K562 (cell line): ENCODE results near the gene CHMP5. TPM values are rescaled to one million over a fixed set of nuclear protein-coding genes. Genes with fewer than 3 reads are reported as not detected.

Experiments
- CEBPG ChIP-seq, 3 experiments: fragments of 200-800 bp in 1 of 3; sonication (Bioruptor generic) in 1 of 3; sonication (generic) in 1 of 3; formaldehyde crosslinking in 1 of 3; IDR thresholded peaks in 2 of 3; conservative IDR thresholded peaks in 1 of 3; 2 replicates each; pipeline versions ENCODE4 v1.6.1 to v1.8.0; 2016 to 2022; ENCODE audit warnings: missing compliant biosample characterization in 2 of 3, missing genetic modification characterization in 2 of 3, mild to moderate bottlenecking in 1 of 3, missing genetic modification reagents in 1 of 3
- CHD2 ChIP-seq: IDR thresholded peaks from 2 replicates; pipeline ENCODE4 v1.6.1; 2011; ENCODE audit warnings: low read depth, low read length
- ELF2 ChIP-seq: fragments of 250-450 bp; sonication (Bioruptor Pico); IDR thresholded peaks from 2 replicates; pipeline ENCODE4 v1.5.0; 2021; ENCODE audit warnings: mild to moderate bottlenecking
- FOS ChIP-seq: IDR thresholded peaks from 3 replicates; pipeline ENCODE4 v1.6.1; 2011; ENCODE audit not compliant: insufficient read length; ENCODE audit errors: extremely low read depth
- GABPA ChIP-seq: fragments of 200-800 bp; sonication (Bioruptor generic); conservative IDR thresholded peaks from 2 replicates; pipeline ENCODE4 v1.6.1; 2016; ENCODE audit warnings: low read depth, missing genetic modification characterization, missing compliant biosample characterization
- GTF2E2 ChIP-seq: fragments of 200-800 bp; sonication (Bioruptor generic); IDR thresholded peaks from 2 replicates; pipeline ENCODE4 v1.6.1; 2016; ENCODE audit warnings: missing genetic modification characterization, missing compliant biosample characterization
- KDM5B ChIP-seq: fragments of 200-600 bp; sonication (generic); IDR thresholded peaks from 2 replicates; pipeline ENCODE4 v1.6.1; 2012; ENCODE audit warnings: low read depth, mild to moderate bottlenecking, moderate library complexity, low read length, control low read depth, inconsistent platforms; ENCODE audit not compliant: insufficient replicate concordance
- MTA1 ChIP-seq: fragments of 450-650 bp; IDR thresholded peaks from 2 replicates; pipeline ENCODE4 v1.6.1; 2017; ENCODE audit warnings: borderline replicate concordance
- MYBL2 ChIP-seq, 2 experiments: fragments of 450-650 bp in 1 of 2; sonication (generic) in 1 of 2; formaldehyde crosslinking in 1 of 2; IDR thresholded peaks; 2 replicates each; pipeline versions ENCODE4 v1.6.1 to v1.8.1; 2017 to 2022; ENCODE audit warnings: borderline replicate concordance in 1 of 2, inconsistent platforms in 1 of 2, low read depth in 1 of 2, mild to moderate bottlenecking in 1 of 2, missing genetic modification reagents in 1 of 2, moderate library complexity in 1 of 2
- NR2C2 ChIP-seq, 2 experiments: fragments of 200-800 bp in 1 of 2; sonication (Bioruptor generic) in 1 of 2; sonication (generic) in 1 of 2; formaldehyde crosslinking in 1 of 2; IDR thresholded peaks; 2 replicates each; pipeline versions ENCODE4 v1.6.1 to v1.8.0; 2016 to 2022; ENCODE audit warnings: mild to moderate bottlenecking in 1 of 2, missing compliant biosample characterization in 1 of 2, missing genetic modification characterization in 1 of 2, missing genetic modification reagents in 1 of 2
- PHB2 ChIP-seq: fragments of 450-650 bp; IDR thresholded peaks from 2 replicates; pipeline ENCODE4 v1.6.1; 2017; ENCODE audit warnings: low read depth
- POLR2B ChIP-seq: fragments of 450-650 bp; IDR thresholded peaks from 2 replicates; pipeline ENCODE4 v1.6.1; 2018; ENCODE audit warnings: low read depth; ENCODE audit not compliant: partially characterized antibody
- RBM15 ChIP-seq: fragments of 200-400 bp; formaldehyde crosslinking; IDR thresholded peaks from 2 replicates; pipeline ENCODE4 v1.6.1; 2018; ENCODE audit warnings: mild to moderate bottlenecking, low read length, moderate library complexity; ENCODE audit not compliant: insufficient read depth
- SREBF2 ChIP-seq: sonication (generic); formaldehyde crosslinking; IDR thresholded peaks from 2 replicates; pipeline ENCODE4 v1.4.0; 2020; ENCODE audit warnings: mild to moderate bottlenecking, missing genetic modification reagents
- XRCC5 ChIP-seq: fragments of 200-400 bp; formaldehyde crosslinking; IDR thresholded peaks from 2 replicates; pipeline ENCODE4 v1.6.1; 2017; ENCODE audit warnings: low read depth, mild to moderate bottlenecking, low read length
- ZBED1 ChIP-seq: IDR thresholded peaks from 2 replicates; pipeline ENCODE4 v1.6.1; 2014
- ZC3H4 ChIP-seq: sonication (generic); formaldehyde crosslinking; IDR thresholded peaks from 2 replicates; pipeline ENCODE4 v1.9.0; 2021; ENCODE audit warnings: missing genetic modification reagents, borderline replicate concordance
- ZNF140 ChIP-seq: fragments of 250-450 bp; sonication (Bioruptor Pico); IDR thresholded peaks from 2 replicates; pipeline ENCODE4 v1.8.0; 2021; ENCODE audit warnings: moderate library complexity, mild to moderate bottlenecking, inconsistent platforms
- ZNF175 ChIP-seq: fragments of 200-800 bp; sonication (Bioruptor generic); IDR thresholded peaks from 2 replicates; pipeline ENCODE4 v1.6.1; 2016; ENCODE audit warnings: low read depth, mild to moderate bottlenecking, missing genetic modification characterization, missing compliant biosample characterization
- ZNF263 ChIP-seq: sonication (generic); formaldehyde crosslinking; IDR thresholded peaks from 2 replicates; pipeline ENCODE4 v1.8.0; 2022; ENCODE audit warnings: mild to moderate bottlenecking, missing genetic modification reagents, borderline replicate concordance
- ZNF41 ChIP-seq: fragments of 250-450 bp; sonication (Bioruptor Pico); conservative IDR thresholded peaks from 2 replicates; pipeline ENCODE4 v1.4.0; 2020; ENCODE audit warnings: mild to moderate bottlenecking
- ZNF780A ChIP-seq: fragments of 250-450 bp; sonication (Bioruptor Pico); IDR thresholded peaks from 2 replicates; pipeline ENCODE4 v1.5.0; 2021; ENCODE audit warnings: mild to moderate bottlenecking
- polyA plus RNA-seq, 8 experiments: library from polyadenylated mRNA; depleted of rRNA in 4 of 8; stranded (reverse) in 5 of 8; unstranded in 3 of 8; fragments of >200 nt; fragmentation: Nextera tagmentation in 2 of 8; fragmentation: Illumina TruSeq in 1 of 8; extraction: Ambion mirVana in 2 of 8; extraction: Trizol in 1 of 8; gene quantifications; 2 replicates each; pipeline versions ENCODE4 v1.2.1 to v1.2.3, GENCODE V29; 2011 to 2014; ENCODE audit warnings: inconsistent platforms in 1 of 8, missing spikeins in 1 of 8
- total RNA-seq, 7 experiments: library from RNA; depleted of rRNA in 6 of 7; stranded (reverse); fragments of >200 nt in 6 of 7; fragmentation: Illumina TruSeq in 2 of 7; extraction: Trizol in 2 of 7; gene quantifications; 2 replicates each; pipeline versions ENCODE4 v1.2.1 to v1.2.3, GENCODE V29; 2011 to 2021; ENCODE audit warnings: low replicate concordance in 1 of 7
- TF ChIP-seq, protein P1 (sequence below): fragments of 250-450 bp; sonication (Bioruptor Pico); IDR thresholded peaks from 2 replicates; pipeline ENCODE4 v1.8.0; 2021; ENCODE audit warnings: mild to moderate bottlenecking, moderate library complexity
- TF ChIP-seq, protein P2 (sequence below): fragments of 250-450 bp; sonication (Bioruptor Pico); IDR thresholded peaks from 2 replicates; pipeline ENCODE4 v1.6.1; 2021; ENCODE audit warnings: mild to moderate bottlenecking
- TF ChIP-seq, protein P3 (sequence below), 3 experiments: fragments of 200-800 bp in 1 of 3; sonication (Bioruptor generic) in 1 of 3; sonication (generic) in 1 of 3; formaldehyde crosslinking in 1 of 3; IDR thresholded peaks; 2 replicates each; pipeline versions ENCODE4 v1.6.1 to v1.8.0; 2016 to 2022; ENCODE audit warnings: mild to moderate bottlenecking in 2 of 3, missing compliant biosample characterization in 2 of 3, missing genetic modification characterization in 2 of 3, missing genetic modification reagents in 1 of 3

CHMP5 gene
- total and polyA plus RNA-seq, 9 of the 15 experiments (the other 6 are each of a cell fraction or from before 2014, with no cell fraction given), result 36.0 to 105 (median 54.9) TPM

DNA sequence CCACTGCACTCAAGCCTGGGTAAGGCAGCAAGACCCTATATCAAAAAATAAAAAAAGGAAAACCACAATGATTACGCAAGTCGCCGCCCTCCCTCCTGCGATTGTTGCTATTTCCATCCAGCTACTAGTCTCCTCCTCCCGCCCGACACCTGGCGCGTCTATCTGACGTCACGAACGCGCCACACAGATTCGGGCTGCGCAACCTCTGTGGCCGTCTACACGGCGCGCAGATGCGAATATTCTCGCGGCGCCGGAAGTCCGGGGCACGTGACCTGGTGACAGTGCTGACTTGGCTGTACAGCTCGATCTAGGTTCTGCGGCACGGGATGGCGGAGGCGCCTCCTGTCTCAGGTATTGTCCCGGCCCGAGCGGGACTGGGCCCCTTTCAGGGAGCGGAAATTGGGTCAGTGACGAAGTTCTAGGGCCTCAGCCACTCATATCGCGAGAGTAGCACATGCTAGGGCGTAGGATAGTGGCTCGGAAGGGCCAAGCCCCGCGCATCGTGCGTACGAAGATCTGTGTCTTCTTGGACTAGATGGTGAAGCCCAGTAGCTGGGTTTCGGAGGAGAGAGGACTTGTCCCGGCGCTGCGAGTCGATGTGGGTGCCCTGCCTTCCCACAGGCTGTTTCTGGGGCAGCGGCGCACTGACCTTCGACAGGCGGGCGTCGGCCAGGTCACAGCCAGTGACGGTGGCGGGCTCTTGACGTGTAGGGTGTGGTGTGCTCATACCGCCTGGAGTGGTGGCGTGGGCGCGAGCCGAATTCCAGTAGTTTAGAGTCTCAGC, 25.6 kb downstream of the CHMP5 start, which contains the start of gene NFX1 (continued):
- TF ChIP-seq, protein P1, sequence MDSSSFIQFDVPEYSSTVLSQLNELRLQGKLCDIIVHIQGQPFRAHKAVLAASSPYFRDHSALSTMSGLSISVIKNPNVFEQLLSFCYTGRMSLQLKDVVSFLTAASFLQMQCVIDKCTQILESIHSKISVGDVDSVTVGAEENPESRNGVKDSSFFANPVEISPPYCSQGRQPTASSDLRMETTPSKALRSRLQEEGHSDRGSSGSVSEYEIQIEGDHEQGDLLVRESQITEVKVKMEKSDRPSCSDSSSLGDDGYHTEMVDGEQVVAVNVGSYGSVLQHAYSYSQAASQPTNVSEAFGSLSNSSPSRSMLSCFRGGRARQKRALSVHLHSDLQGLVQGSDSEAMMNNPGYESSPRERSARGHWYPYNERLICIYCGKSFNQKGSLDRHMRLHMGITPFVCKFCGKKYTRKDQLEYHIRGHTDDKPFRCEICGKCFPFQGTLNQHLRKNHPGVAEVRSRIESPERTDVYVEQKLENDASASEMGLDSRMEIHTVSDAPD (CRISPR knock-in tag), result no peak
- TF ChIP-seq MTA1 (peak; percentile 100), NR2C2 (CRISPR knock-in tag; IDR thresholded peaks at IDR 0.05) (no peak; the same call in 1 of the 2 replicates), NR2C2 (tag; IDR thresholded peaks at IDR 0.05) (peak; percentile 91), SREBF2 (CRISPR knock-in tag) (no peak), GTF2E2 (tag) (no peak; the same call in 1 of the 2 replicates), ZNF175 (CRISPR knock-in tag) (no peak), POLR2B (peak; percentile 83), GABPA (tag) (peak; percentile 93), ZNF780A (no peak), ZNF140 (no peak), FOS (no peak), ZNF263 (no peak), CHD2 (no peak; the same call in 1 of the 2 replicates), ZBED1 (no peak), ZC3H4 (no peak), PHB2 (no peak), XRCC5 (no peak), MYBL2 (IDR thresholded peaks at IDR 0.05; ENCODE audit: low read depth) (no peak), MYBL2 (CRISPR knock-in tag; IDR thresholded peaks at IDR 0.05; ENCODE audit: borderline replicate concordance) (no peak), ZNF41 (no peak), ELF2 (CRISPR knock-in tag) (peak; percentile 83), CEBPG (CRISPR knock-in tag; IDR thresholded peaks at IDR 0.05) (peak; percentile 97), CEBPG (tag; conservative IDR thresholded peaks at IDR 0.05 in 1 of 2, IDR thresholded peaks at IDR 0.05 in 1 of 2) (peak; percentile 98), RBM15 (no peak), KDM5B (peak; percentile 77)
- TF ChIP-seq, protein P2, sequence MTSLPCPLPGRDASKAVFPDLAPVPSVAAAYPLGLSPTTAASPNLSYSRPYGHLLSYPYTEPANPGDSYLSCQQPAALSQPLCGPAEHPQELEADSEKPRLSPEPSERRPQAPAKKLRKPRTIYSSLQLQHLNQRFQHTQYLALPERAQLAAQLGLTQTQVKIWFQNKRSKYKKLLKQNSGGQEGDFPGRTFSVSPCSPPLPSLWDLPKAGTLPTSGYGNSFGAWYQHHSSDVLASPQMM (CRISPR knock-in tag), result no peak
- TF ChIP-seq, protein P3, sequence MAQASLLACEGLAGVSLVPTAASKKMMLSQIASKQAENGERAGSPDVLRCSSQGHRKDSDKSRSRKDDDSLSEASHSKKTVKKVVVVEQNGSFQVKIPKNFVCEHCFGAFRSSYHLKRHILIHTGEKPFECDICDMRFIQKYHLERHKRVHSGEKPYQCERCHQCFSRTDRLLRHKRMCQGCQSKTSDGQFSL (CRISPR knock-in tag; IDR thresholded peaks at IDR 0.05), result no peak
- TF ChIP-seq, protein P3 (tag; IDR thresholded peaks at IDR 0.05), result no peak
